A673 (cell line): Measurements from ENCODE around the gene B3GNT8.

ENCODE experiments used
- CTCF ChIP-seq: fragments of 300-800, 200-600 bp; sonication (generic); conservative IDR thresholded peaks from 2 replicates; pipeline ENCODE4 v1.5.1; 2017; ENCODE audit warnings: low read depth, mild to moderate bottlenecking, antibody characterized with exemption, low read length, moderate library complexity, mixed read lengths
- EZH2 ChIP-seq: fragments of 200-600 bp; sonication (generic); IDR thresholded peaks from 2 replicates; pipeline ENCODE4 v1.6.1; 2017; ENCODE audit warnings: borderline replicate concordance, low read depth, mild to moderate bottlenecking, mixed read lengths, antibody characterized with exemption, low read length; ENCODE audit not compliant: poor library complexity, severe bottlenecking

GRCh38 chr19:41391618-41392017, 35.6 kb downstream of the B3GNT8 start:
- TF ChIP-seq CTCF (no peak), EZH2 (no peak)
